HK-2 (cell line): Measurements from ENCODE around the gene CRLF3.
"Not testable (repeated sequence)": the region's sequence is repeated elsewhere in the genome, so short reads cannot be mapped to it uniquely, and the experiment has no call there.

Experiments used
- DNase-seq: peaks from one replicate; pipeline ENCODE4 v3.0.0-alpha.2; 2018; ENCODE audit not compliant: unreplicated experiment

Gene CRLF3

GRCh38 chr17:30814236-30814635 lies 10.3 kb downstream of the CRLF3 start:
- not testable (repeated sequence) for DNase-seq

GRCh38 chr17:30812218-30813177 lies 12.0 kb downstream of the CRLF3 start:
- no peak for DNase-seq

- no peak for DNase-seq
These were observed 14.6 kb downstream of the CRLF3 start for GRCh38 chr17:30809867-30810266.

GRCh38 chr17:30808785-30809286 lies 15.7 kb downstream of the CRLF3 start:
- DNase-seq, result no peak

GRCh38 chr17:30807896-30808295 lies 16.6 kb downstream of the CRLF3 start:
- no peak for DNase-seq

- no peak for DNase-seq
These were observed 18.5 kb downstream of the CRLF3 start for GRCh38 chr17:30805944-30806456.

- no peak for DNase-seq
These were observed 22.8 kb downstream of the CRLF3 start for GRCh38 chr17:30801671-30802070.

GRCh38 chr17:30796016-30796415 lies 28.5 kb downstream of the CRLF3 start:
- no peak for DNase-seq

- DNase-seq, result no peak
These were observed 30.1 kb downstream of the CRLF3 start for GRCh38 chr17:30794372-30794771.

- DNase-seq, result no peak
These were observed 31.1 kb downstream of the CRLF3 start for GRCh38 chr17:30793282-30793977.

- DNase-seq, result no peak
These were observed 34.2 kb downstream of the CRLF3 start for GRCh38 chr17:30790279-30790678.

- no peak for DNase-seq
These were observed 35.6 kb downstream of the CRLF3 start for GRCh38 chr17:30788918-30789317.

GRCh38 chr17:30782206-30782605 lies 42.3 kb downstream of the CRLF3 start:
- no peak for DNase-seq

- DNase-seq, result no peak
These were observed 44.1 kb downstream of the CRLF3 start for GRCh38 chr17:30780343-30780742.

GRCh38 chr17:30768771-30769170 lies 55.7 kb downstream of the CRLF3 start:
- DNase-seq, result not testable (repeated sequence)

- DNase-seq, result not testable (repeated sequence)
These were observed 56.7 kb downstream of the CRLF3 start for GRCh38 chr17:30767641-30768404.

- DNase-seq, result no peak
These were observed 63.4 kb downstream of the CRLF3 start for GRCh38 chr17:30761060-30761459.

- not testable (repeated sequence) for DNase-seq
These were observed 71.2 kb downstream of the CRLF3 start for GRCh38 chr17:30753291-30753690.

- peak; percentile 28 for DNase-seq
These were observed 73.5 kb downstream of the CRLF3 start for GRCh38 chr17:30750982-30751381.

- DNase-seq, result not testable (repeated sequence)
These were observed 76.9 kb downstream of the CRLF3 start for GRCh38 chr17:30747621-30748020.

GRCh38 chr17:30742669-30743068 lies 81.8 kb downstream of the CRLF3 start:
- not testable (repeated sequence) for DNase-seq

- DNase-seq, result not testable (repeated sequence)
These were observed 88.1 kb downstream of the CRLF3 start for GRCh38 chr17:30736371-30736770.
